ENCODE measurements around the gene TEX26. TPM values are rescaled to one million over a fixed set of nuclear protein-coding genes. Genes with fewer than 3 reads are reported as not detected.

Gene TEX26
- total RNA-seq (2022; extraction: Qiagen RNA extraction): not detected in 5 replicates

GRCh38 chr13:30932481-30933353 is at the start of gene TEX26:
Gene TEX26, plus strand, starts transcription at chr13:30932656. Its CDS starts 60 bp downstream, at chr13:30932716.

GRCh38 chr13:30905932-30906383 is 26.5 kb upstream of the TEX26 start, which contains the start of gene MEDAG:
Gene MEDAG, plus strand, starts transcription at chr13:30906271. Its CDS starts 245 bp downstream, at chr13:30906516.

Other genes with a start within 250 kb of the TEX26 start
- 6.7 to 10.3 TPM (median 9.6 TPM) in 5 replicates for gene ALOX5AP, start 197.1 kb upstream of the TEX26 start, total RNA-seq (2022; extraction: Qiagen RNA extraction)
- gene MEDAG, start 26.4 kb upstream of the TEX26 start, total RNA-seq (2022; extraction: Qiagen RNA extraction): 0.08 to 0.29 TPM (median 0.16 TPM) in 5 replicates
- 77.7 to 107 TPM (median 89.9 TPM) in 5 replicates for gene HSPH1, start 229.2 kb downstream of the TEX26 start, total RNA-seq (2022; extraction: Qiagen RNA extraction)